GM21786 (cell line): ENCODE data around the gene PAMR1.

Source experiments
- ATAC-seq: cut with Tn5 transposase; IDR thresholded peaks from one replicate; pipeline ENCODE4 v1.9.1; 2021; ENCODE audit not compliant: unreplicated experiment

Gene PAMR1

GRCh38 chr11:35412285-35412684 is 113.1 kb downstream of the PAMR1 start:
- no peak for ATAC-seq

GRCh38 chr11:35407041-35407440 is 118.4 kb downstream of the PAMR1 start:
- no peak for ATAC-seq

- ATAC-seq = no peak
These were observed 121.0 kb downstream of the PAMR1 start for GRCh38 chr11:35404388-35404775.

- ATAC-seq = no peak
These were observed 121.5 kb downstream of the PAMR1 start for GRCh38 chr11:35403765-35404387.

GRCh38 chr11:35402751-35403660 is 122.4 kb downstream of the PAMR1 start:
- ATAC-seq = no peak

GRCh38 chr11:35398881-35399280 is 126.5 kb downstream of the PAMR1 start:
- no peak for ATAC-seq

- ATAC-seq = no peak
These were observed 130.5 kb downstream of the PAMR1 start for GRCh38 chr11:35394941-35395340.

GRCh38 chr11:35393098-35393497 is 132.3 kb downstream of the PAMR1 start:
- ATAC-seq = no peak

GRCh38 chr11:35391922-35392688 is 133.3 kb downstream of the PAMR1 start:
- ATAC-seq = peak; percentile 39

- ATAC-seq = peak; percentile 92
These were observed 134.4 kb downstream of the PAMR1 start for GRCh38 chr11:35390737-35391682.

GRCh38 chr11:35389897-35390465 is 135.4 kb downstream of the PAMR1 start:
- ATAC-seq = no peak

- ATAC-seq = no peak
These were observed 136.3 kb downstream of the PAMR1 start for GRCh38 chr11:35389112-35389511.

- no peak for ATAC-seq
These were observed 137.4 kb downstream of the PAMR1 start for GRCh38 chr11:35388061-35388460.

GRCh38 chr11:35387111-35387982 is 138.1 kb downstream of the PAMR1 start:
- ATAC-seq = no peak

GRCh38 chr11:35383953-35384352 is 141.5 kb downstream of the PAMR1 start:
- no peak for ATAC-seq
